LNCaP clone FGC (cell line): ENCODE results near the gene ARL3.

Experiments used
- DNase-seq: peaks from one replicate; pipeline ENCODE4 v3.0.0-alpha.2; 2011; ENCODE audit warnings: low read depth
- H3K4me3 ChIP-seq: 2 replicates; pipeline ENCODE4 v1.5.1; 2011; ENCODE audit warnings: mild to moderate bottlenecking, low read depth, low read length, control low read depth
- TF ChIP-seq, protein P1 (sequence below): IDR thresholded peaks from 2 replicates; pipeline ENCODE4 v1.5.1; 2012; ENCODE audit warnings: mild to moderate bottlenecking; ENCODE audit not compliant: control insufficient read depth, insufficient read depth; ENCODE audit errors: extremely low read depth

ARL3 gene

DNA sequence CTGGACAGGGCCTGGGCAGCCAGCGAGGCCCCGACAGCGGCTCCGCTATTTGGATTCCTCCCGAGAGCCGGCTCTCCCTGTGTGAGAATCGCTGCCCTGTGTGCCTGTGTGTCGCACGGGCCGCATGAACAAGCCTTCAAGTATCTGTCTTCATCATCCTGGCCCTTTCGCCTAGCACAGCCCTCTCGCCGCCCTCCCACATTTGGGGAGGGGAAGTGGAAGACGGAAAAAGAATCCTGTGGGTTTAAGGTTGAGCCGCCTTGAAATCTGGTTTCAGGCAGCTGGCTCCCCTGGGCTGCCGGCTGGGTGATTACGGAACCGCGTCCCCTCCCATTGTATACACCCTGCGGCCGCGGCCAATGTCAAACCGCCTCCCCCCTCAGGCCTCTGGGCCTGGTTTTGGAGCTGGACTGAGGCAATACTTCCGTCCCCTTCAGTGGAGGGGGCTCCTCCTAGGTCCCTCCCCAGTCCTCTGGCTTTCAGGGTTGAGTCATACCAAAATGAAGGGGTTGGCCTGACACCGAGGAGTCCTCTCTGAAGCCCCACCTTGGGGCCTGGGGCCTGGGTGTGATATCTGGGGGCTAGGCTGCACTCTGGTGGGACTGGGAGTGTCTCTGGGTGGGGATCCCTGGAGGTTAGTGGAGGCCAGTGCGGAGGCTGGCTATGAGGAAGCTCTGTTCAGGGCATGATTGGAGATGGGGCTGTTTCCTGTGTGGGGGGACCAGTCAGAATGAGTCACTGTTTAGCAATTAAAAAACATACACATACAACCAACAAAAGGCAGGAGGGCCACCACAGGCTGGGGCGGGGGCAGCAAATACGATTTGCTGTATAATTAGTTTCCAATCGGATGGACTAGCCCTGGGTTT is 68.2 kb downstream of the ARL3 start:
- no peak for DNase-seq
- TF ChIP-seq, protein P1, sequence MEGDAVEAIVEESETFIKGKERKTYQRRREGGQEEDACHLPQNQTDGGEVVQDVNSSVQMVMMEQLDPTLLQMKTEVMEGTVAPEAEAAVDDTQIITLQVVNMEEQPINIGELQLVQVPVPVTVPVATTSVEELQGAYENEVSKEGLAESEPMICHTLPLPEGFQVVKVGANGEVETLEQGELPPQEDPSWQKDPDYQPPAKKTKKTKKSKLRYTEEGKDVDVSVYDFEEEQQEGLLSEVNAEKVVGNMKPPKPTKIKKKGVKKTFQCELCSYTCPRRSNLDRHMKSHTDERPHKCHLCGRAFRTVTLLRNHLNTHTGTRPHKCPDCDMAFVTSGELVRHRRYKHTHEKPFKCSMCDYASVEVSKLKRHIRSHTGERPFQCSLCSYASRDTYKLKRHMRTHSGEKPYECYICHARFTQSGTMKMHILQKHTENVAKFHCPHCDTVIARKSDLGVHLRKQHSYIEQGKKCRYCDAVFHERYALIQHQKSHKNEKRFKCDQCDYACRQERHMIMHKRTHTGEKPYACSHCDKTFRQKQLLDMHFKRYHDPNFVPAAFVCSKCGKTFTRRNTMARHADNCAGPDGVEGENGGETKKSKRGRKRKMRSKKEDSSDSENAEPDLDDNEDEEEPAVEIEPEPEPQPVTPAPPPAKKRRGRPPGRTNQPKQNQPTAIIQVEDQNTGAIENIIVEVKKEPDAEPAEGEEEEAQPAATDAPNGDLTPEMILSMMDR, result no peak
- peak overlapping the region; percentile 78 for H3K4me3 ChIP-seq

DNA sequence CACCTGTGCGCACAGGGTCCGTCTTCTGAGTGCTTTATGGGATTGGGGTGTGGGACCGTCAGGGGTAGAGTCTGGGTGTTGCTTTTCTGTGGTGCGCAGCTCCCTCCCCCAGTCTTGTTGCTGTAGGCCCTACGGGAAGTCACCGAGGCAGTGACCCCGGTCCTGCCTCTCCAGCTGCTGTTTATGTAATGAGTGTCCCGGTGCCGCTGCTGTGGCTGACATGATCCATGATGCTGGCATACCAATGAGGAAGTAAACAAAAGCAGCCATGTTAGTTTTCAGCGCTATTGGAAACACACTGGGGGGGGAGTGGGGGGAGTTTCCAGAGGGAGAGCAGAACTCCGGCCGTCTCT is 68.8 kb downstream of the ARL3 start:
- H3K4me3 ChIP-seq, result peak overlapping the region; percentile 78
- TF ChIP-seq, protein P1, result no peak
- peak; percentile 71 for DNase-seq

DNA sequence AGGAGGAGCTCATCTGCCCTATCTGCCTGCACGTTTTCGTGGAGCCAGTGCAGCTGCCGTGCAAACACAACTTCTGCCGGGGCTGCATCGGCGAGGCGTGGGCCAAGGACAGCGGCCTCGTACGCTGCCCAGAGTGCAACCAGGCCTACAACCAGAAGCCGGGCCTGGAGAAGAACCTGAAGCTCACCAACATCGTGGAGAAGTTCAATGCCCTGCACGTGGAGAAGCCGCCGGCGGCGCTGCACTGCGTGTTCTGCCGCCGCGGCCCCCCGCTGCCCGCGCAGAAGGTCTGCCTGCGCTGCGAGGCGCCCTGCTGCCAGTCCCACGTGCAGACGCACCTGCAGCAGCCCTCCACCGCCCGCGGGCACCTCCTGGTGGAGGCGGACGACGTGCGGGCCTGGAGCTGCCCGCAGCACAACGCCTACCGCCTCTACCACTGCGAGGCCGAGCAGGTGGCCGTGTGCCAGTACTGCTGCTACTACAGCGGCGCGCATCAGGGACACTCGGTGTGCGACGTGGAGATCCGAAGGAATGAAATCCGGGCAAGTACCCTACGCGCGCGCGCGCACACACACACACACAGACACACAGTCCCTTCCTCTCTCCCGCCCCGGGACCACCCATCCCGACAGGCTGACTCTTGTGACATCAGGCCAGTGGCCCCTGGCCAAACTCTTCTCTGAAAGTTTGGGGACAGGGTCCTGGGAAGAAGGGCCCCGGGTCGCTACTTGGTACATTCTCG is 69.4 kb downstream of the ARL3 start:
- DNase-seq, result peak; percentile 82
- peak overlapping the region; percentile 78 for H3K4me3 ChIP-seq
- TF ChIP-seq, protein P1, result peak; percentile 86

DNA sequence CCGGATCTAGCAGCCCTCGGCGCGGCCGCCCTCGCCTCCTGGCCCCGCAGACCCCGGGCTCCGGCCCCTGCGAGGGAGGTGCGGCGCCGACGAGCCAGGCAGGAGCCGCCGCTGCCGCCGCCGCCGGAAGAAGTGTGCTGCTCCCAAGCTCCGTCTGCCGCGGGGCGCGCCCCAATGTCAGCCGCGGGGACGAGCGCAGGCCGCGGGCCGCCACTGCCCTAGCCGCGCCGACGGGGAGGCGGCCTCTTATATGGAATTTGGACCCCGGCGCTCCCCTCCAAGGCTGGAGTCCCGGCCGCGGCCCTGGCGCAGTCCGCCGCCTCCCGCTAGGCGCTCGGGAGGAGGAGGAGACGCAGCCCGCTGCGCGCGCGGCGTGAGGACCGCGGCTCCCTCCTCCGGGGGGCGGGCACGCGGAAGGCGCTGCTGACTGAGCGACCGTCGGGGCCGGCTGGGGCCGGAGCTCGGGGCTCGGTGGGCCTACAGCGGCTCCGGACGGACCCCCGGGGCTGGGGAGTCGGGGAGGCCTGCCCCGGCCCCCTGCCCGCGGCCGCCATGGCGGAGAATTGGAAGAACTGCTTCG is 70.0 kb downstream of the ARL3 start, which contains the start of gene TRIM8:
Gene TRIM8, plus strand, starts transcription at position 414 of the 580 bp plus-strand sequence. Its CDS starts 139 bp downstream, at position 553.
- TF ChIP-seq, protein P1, result no peak
- no peak for DNase-seq
- H3K4me3 ChIP-seq, result peak within 1 kb of the TSS; percentile 78

DNA sequence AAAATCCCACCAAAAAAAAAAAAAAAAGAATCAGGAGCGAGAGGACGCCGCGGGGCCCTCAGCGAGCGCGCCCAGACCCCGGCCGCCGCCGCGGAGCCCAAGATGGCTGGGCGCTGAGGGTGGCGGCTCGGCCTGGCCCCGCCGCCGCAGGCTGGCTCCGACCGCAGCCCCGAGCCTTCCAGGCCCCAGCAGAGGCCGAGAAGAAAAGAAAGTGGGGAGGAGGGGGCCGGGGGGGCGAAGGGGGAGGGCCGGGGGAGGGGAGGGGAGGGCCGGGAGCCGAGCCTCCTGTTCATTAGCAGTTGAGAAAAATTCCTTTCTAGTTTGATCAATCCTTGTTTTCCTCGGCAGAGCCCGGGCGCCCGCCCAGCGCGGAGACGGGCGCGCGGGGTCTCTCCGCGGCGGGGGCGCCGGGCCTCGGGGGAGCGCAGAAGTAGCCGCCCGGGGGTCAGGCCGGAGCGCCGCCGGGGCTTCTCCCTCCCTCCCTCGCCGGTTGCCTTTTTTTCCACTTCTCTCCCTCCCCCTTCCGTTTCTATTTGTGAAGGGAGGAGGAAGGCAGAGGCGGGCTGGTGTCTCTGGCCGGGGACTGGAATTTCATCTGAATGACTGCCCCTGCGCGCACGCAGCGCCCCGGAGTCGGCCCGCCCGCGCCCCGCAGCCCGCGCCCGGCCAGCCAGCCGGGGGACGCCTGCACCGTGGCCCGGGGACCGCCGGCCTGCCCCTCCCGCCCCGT is 70.7 kb downstream of the ARL3 start:
- peak overlapping the region; percentile 78 for H3K4me3 ChIP-seq
- TF ChIP-seq, protein P1, result no peak
- no peak for DNase-seq

DNA sequence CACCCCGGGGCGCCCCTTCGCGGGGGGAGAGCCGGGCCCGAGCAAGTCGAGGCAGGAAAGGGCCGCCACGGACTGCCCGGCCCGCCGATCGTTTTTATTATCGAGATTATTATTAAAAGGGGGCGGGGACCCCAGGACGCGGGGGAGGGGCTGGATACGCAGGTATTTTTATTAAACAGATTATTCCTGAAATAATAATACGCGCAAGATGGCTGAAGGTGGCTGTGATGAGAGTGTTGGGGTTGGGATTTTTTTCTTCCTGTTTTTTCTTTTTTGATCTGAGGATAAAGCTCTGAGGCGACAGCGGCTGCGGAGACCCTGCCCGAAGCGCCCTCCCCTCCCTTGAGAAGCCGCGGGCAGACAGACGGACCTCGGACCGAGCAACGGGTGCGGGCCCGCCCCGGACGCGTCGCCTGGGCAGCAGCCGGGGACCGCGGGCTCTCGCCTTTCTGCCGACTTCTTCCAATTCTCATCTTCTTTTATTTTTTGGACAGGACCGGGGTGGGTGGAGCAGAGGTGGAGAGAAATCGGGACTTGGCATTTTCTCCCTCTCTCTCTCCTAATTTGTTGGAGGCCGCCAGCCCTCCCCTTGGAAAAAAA is 71.4 kb downstream of the ARL3 start:
- H3K4me3 ChIP-seq, result peak overlapping the region; percentile 78
- no peak for DNase-seq
- TF ChIP-seq, protein P1, result no peak
